Heart right ventricle (tissue), 16 donors: ENCODE measurements around the gene PLRG1. TPM values are rescaled to one million over a fixed set of nuclear protein-coding genes. Genes with fewer than 3 reads are reported as not detected.
A peak's percentile ranks its signal among the peaks of the same experiment; 100 is the strongest.
"Not testable (repeated sequence)": the region's sequence is repeated elsewhere in the genome, so short reads cannot be mapped to it uniquely, and the experiment has no call there.

Experiments used
- ATAC-seq, 8 donors: fragments of 200-7000 bp; cut with Tn5 transposase; one replicate each; pipeline ENCODE4 v1.9.1; 2020; ENCODE audit warnings: mild to moderate bottlenecking in 8 of 8, moderate library complexity in 8 of 8, moderate number of reproducible peaks in 1 of 8
- DNase-seq, 2 donors: peaks; one replicate each; pipeline ENCODE4 v3.0.0-alpha.2; 2020
- H3K27ac ChIP-seq, 10 donors: fragments of 200-600 bp; sonication (generic) in 2 of 10; one replicate each; pipeline versions ENCODE4 v1.5.0 to v1.8.0; 2020 to 2022; ENCODE audit warnings: mild to moderate bottlenecking in 3 of 10
- H3K27me3 ChIP-seq, 7 donors: fragments of 200-600 bp; one replicate each; pipeline ENCODE4 v1.8.0; 2021 to 2022; ENCODE audit warnings: mild to moderate bottlenecking in 2 of 7
- H3K36me3 ChIP-seq, 9 donors: fragments of 200-600 bp; sonication (generic) in 1 of 9; one replicate each; pipeline versions ENCODE4 v1.5.0 to v1.8.0; 2020 to 2022; ENCODE audit warnings: mild to moderate bottlenecking in 2 of 9
- H3K4me1 ChIP-seq, 9 donors: fragments of 200-600 bp; sonication (generic) in 1 of 9; one replicate each; pipeline versions ENCODE4 v1.5.0 to v1.8.0; 2020 to 2022; ENCODE audit warnings: mild to moderate bottlenecking in 4 of 9
- H3K4me3 ChIP-seq, 10 donors: fragments of 200-600 bp; sonication (generic) in 2 of 10; one replicate each; pipeline versions ENCODE4 v1.5.0 to v1.8.0; 2020 to 2022; ENCODE audit warnings: mild to moderate bottlenecking in 7 of 10, moderate library complexity in 2 of 10
- H3K9me3 ChIP-seq, 11 donors: fragments of 200-600 bp in 10 of 11; sonication (generic) in 2 of 11; one replicate each; pipeline versions ENCODE4 v1.5.0 to v1.8.0; 2013 to 2022; ENCODE audit warnings: mild to moderate bottlenecking in 2 of 11, control low read depth in 1 of 11, moderate library complexity in 1 of 11
- CTCF ChIP-seq, 9 donors: fragments of 200-600 bp; sonication (generic) in 2 of 9; IDR thresholded peaks; one replicate each; pipeline versions ENCODE4 v1.5.0 to v1.8.0; 2021 to 2022; ENCODE audit warnings: antibody characterized with exemption in 9 of 9, mild to moderate bottlenecking in 5 of 9, moderate library complexity in 1 of 9
- WGBS, 2 donors: extraction: QIAGEN DNeasy Blood & Tissue Kit; methylation state at CpG; one replicate each; pipeline ENCODE4 v1.1.7; 2013; ENCODE audit warnings: inconsistent platforms in 1 of 2; 5-methylcytosine and 5-hydroxymethylcytosine counted together
- intact Hi-C, 10 donors: fragments of 100-400 bp; cut with DNase I; formaldehyde crosslinking; loops; one replicate each; pipeline versions ENCODE4 v1.11.1 to v1.14.2; 2022
- long read RNA-seq, 3 donors: library from polyadenylated mRNA; unstranded; transcript quantifications; one replicate each; pipeline ENCODE4 v2.0.0, GENCODE V29; 2020 to 2021
- polyA plus RNA-seq, 2 donors: library from polyadenylated mRNA; stranded (reverse); fragments of 200-250 nt; gene quantifications; one replicate each; pipeline ENCODE4 v1.2.3, GENCODE V29; 2013
- total RNA-seq, 10 donors: library from RNA; stranded (reverse); fragmentation: NEBNext Ultra II Directional in 3 of 10; extraction: Animal tissue kit (Norgen Biotek cat#: 25700) in 3 of 10; gene quantifications; one replicate each; pipeline versions ENCODE4 v1.2.1 to v1.2.4, GENCODE V29; 2021 to 2023
- donor health status: Arrhythmogenic right ventricular cardiomyopathy.
- donor health status: ischemic (EF 13 %, LVEDD 7.1; RV severe dilation, severe dysfunction).
- donor health status: healthy with polysubstance abuse.
- donor health status: DM: no; HTN: yes; CAD: no.
- donor health status: DM: no; HTN: no; CAD: no.
- donor health status: ischemic (EF 25% LVEDD 6.9; RV normal size, moderate dysfunction).
- donor health status: ischemic (EF 25% LVEDD 5.7; RV mildly dilated, moderate dysfunction).
- donor health status: healthy.
- donor health status: DM: yes; HTN: yes; CAD: no.
- donor health status: Ischemic cardiomyopathy.
- donor health status: ischemic (EF 35%, LVEDD 5.7; RV mildly dilated, moderate dysfunction).
- donor health status: nonischemic (EF 11% LVEDD 7.7; RV severe dilation, severe dysfunction).
- donor health status: DM: yes; HTN: yes; CAD: no.
- donor health status: PGD.
- donor health status: ischemic (EF 29% LVEDD 5.4; RV normal size, mild dysfunction).
- donor health status: nonischemic (EF 23%, LVEDD 6.1; RV moderate dilation, normal function).

PLRG1 gene
- total RNA-seq: 10 to 100 TPM; 35.3 to 49.1 (median 41.7) TPM
- polyA plus RNA-seq: 10 to 100 TPM; 33.4 to 35.6 TPM
- long read RNA-seq, donor 1, transcript PLRG1-202 (15 exons, 3,351 nt): major isoform, 21 of 22 reads
- long read RNA-seq, donor 1, partial matches to known transcripts: 0 of 22 reads
- long read RNA-seq, donor 1, other reads (novel, unspliced or antisense): 1 of 22 reads
- long read RNA-seq, donor 2, transcript PLRG1-202 (15 exons, 3,351 nt): major isoform, 23 of 38 reads
- long read RNA-seq, donor 2, partial matches to known transcripts: 2 of 38 reads
- long read RNA-seq, donor 2, other reads (novel, unspliced or antisense): 10 of 38 reads
- long read RNA-seq, donor 3, transcript PLRG1-202 (15 exons, 3,351 nt): major isoform, 124 of 151 reads
- long read RNA-seq, donor 3, partial matches to known transcripts: 10 of 151 reads
- long read RNA-seq, donor 3, other reads (novel, unspliced or antisense): 15 of 151 reads

- intact Hi-C loops: loop anchor here in 9 of 10 donors (2.0 to 10.0 kb wide), 11 partner anchors 65 to 825 kb away; partner anchors contain the start of genes MAP9 (in 3 of the 9), RBM46 (in 2 of the 9) and FGG (in 1 of the 9)
Observed at GRCh38 chr4:154549894-154550790, at the start of gene PLRG1. Gene PLRG1 (minus strand): TSS chr4:154550400. CDS start chr4:154550308, 92 bp downstream.

GRCh38 chr4:154597798-154598774, 47.9 kb upstream of the PLRG1 start:
- WGBS, 2 donors: 74 to 81% methylated on average over 7 of the region's 7 CpGs
- no peaks in the 10 kb centered on the region for H3K9me3 ChIP-seq
- intact Hi-C loops: no loop called here
- DNase-seq (no peak), ATAC-seq (no peak)
- no peak overlapping the region for H3K27ac ChIP-seq
- no peaks in the 10 kb centered on the region for H3K4me1 ChIP-seq
- H3K36me3 ChIP-seq: no peaks in the 10 kb centered on the region
- H3K4me3 ChIP-seq: no peak overlapping the region
- peaks cover 0 to 15% (median 0%) of the 10 kb centered on the region in 7 donors for H3K27me3 ChIP-seq
- TF ChIP-seq CTCF (IDR thresholded peaks at IDR 0.05): no peak

More at GRCh38 chr4:154549894-154550790, at the start of gene PLRG1:
- 0% methylated on average over 51 of the region's 51 CpGs for WGBS, 2 donors
- peak in 5 of 9 donors; percentile 33 to 54 (median 50) for TF ChIP-seq CTCF (IDR thresholded peaks at IDR 0.05)
- peak; percentile 100 for ATAC-seq
- peak within 1 kb of the TSS in 9 of 10 donors; percentile 37 to 88 (median 80) for H3K27ac ChIP-seq
- peak within 1 kb of the TSS; percentile 58 to 93 (median 77) for H3K4me3 ChIP-seq
- peaks cover 0 to 36% (median 22%) of the 10 kb centered on the region in 9 donors for H3K36me3 ChIP-seq
- peaks cover 0 to 23% (median 18%) of the 10 kb centered on the region in 9 donors for H3K4me1 ChIP-seq
- H3K27me3 ChIP-seq: no peaks in the 10 kb centered on the region
- no peaks in the 10 kb centered on the region for H3K9me3 ChIP-seq
- DNase-seq: peak; percentile 95 to 98

GRCh38 chr4:154597281-154597680, 47.1 kb upstream of the PLRG1 start:
- DNase-seq, H3K4me1 ChIP-seq, H3K27me3 ChIP-seq, H3K9me3 ChIP-seq, H3K4me3 ChIP-seq, H3K36me3 ChIP-seq, intact Hi-C loops, H3K27ac ChIP-seq, ATAC-seq: not testable (repeated sequence)
- WGBS, 2 donors: 90 to 95% methylated on average over 11 of the region's 11 CpGs

- intact Hi-C loops: no loop called here
- Histone ChIP-seq H3K27ac (no peak overlapping the region), H3K36me3 (no peaks in the 10 kb centered on the region), H3K9me3 (no peaks in the 10 kb centered on the region), H3K27me3 (peaks cover 0 to 13% (median under 1%) of the 10 kb centered on the region in 7 donors), H3K4me1 (no peaks in the 10 kb centered on the region), H3K4me3 (no peak overlapping the region)
- no peak for ATAC-seq
- TF ChIP-seq CTCF (IDR thresholded peaks at IDR 0.05): no peak
- no peak for DNase-seq
Observed at GRCh38 chr4:154595807-154596206, 45.6 kb upstream of the PLRG1 start.

- DNase-seq, H3K36me3 ChIP-seq, intact Hi-C loops, H3K4me1 ChIP-seq, H3K4me3 ChIP-seq, ATAC-seq, H3K27ac ChIP-seq, H3K9me3 ChIP-seq: not testable (repeated sequence)
- 72 to 83% methylated on average over 3 of the region's 3 CpGs for WGBS, 2 donors
- peaks cover 0 to 12% (median 4%) of the 10 kb centered on the region in 7 donors for H3K27me3 ChIP-seq
Observed at GRCh38 chr4:154594343-154594742, 44.1 kb upstream of the PLRG1 start.
